GM21825 (cell line): ENCODE measurements around the gene EMC8.
"Not testable (repeated sequence)": the region's sequence is repeated elsewhere in the genome, so short reads cannot be mapped to it uniquely, and the experiment has no call there.

Experiments
- ATAC-seq: cut with Tn5 transposase; IDR thresholded peaks from one replicate; pipeline ENCODE4 v1.9.1; 2021; ENCODE audit warnings: mild to moderate bottlenecking, moderate library complexity; ENCODE audit not compliant: unreplicated experiment

The EMC8 gene

DNA sequence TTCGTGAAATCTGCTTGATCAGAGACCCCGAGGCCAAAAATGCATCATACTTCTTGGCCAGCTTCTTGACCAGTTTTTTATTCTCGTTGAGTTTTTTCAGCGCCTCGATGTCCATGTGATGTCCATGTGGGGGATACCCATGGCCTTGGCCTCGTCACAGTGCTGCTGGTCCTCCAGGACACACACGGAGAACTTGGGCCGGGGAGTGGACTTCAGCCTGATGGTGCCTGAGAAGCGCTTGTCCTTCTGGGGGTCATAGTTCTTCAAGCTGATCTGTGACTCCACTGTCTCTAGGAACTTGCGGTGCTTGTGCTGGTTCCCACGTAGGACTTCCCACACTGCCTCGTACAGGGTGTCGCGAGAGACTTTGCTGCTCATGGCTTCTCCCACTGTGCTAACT is 16.8 kb upstream of the EMC8 start:
- no peak for ATAC-seq

DNA sequence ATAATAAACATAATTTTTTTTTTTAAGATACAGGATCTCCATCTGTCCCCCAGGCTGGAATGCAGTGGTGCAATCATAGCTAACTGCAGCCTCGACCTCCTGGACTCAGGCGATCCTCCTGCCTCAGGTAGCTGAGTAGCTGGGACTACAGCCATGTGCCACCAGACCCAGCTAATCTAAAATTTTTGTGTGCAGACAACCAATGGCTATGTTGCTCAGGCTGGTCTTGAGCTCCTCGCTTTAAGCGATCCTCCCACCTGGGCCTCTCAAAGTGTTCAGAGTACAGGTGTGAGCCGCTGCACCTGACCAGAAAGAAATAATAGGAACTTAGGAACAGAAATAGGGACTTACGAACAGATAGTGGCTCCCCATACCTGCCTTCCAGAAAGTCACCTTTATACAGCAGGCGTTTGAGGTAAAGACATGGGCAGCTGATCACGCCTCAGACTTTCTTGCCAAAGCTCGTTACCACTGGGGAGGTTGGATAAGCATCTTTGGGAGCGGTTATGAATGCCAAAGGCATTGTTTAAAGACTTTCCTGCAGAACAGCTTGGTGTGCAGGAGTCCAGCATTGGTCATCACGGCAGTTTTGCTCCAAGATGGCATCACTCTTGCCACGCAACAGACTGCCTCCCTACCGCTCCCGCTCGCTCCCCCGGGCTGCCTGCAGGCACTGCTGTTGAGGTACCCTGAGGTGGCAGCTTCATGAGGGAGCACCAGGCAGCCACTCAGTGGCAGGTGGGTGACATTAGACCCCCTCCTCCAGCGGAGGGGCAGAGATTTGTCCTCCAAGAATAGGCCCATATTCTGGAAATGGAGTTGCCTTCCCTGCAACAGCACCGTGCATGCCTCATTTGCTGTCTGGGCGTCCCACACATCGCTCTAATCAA is 13.7 kb upstream of the EMC8 start:
- no peak for ATAC-seq

DNA sequence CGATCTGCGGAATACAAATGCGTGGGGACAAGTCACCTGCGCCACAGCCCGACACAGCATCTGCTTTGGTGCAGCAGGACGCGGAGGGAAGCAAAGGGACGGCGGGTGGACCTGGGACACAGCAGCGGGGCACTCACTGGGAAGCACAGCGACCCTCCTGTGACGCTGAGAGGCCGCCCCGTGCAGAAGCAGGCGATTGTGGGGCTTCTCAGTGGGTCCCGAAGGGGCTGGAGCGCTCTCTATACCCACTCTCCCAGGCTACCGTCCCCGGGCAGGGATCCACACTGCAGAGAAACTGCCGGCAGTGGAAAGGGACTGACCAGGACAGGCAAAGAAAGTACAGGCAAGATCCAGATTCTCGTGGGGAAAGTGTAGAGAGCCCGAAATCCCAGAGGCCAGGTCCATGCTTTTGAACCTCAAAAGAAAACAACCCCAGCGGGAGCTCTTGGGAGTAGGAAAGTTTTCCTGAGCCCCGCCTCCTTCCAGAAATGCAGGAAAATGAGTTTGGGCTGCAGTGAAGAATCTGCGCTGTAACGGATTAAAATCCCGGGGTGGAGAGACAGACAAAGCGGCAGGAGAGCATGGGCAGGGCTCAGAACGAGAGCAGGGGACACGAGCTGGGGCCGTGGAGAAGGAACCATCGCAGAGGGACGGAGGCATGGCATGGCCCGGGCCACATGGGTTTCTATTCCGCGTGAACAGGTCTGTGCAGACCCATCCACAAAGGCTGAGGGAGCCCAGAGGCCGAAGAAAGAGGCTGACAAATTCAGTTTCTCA is 12.9 kb upstream of the EMC8 start:
- no peak for ATAC-seq

DNA sequence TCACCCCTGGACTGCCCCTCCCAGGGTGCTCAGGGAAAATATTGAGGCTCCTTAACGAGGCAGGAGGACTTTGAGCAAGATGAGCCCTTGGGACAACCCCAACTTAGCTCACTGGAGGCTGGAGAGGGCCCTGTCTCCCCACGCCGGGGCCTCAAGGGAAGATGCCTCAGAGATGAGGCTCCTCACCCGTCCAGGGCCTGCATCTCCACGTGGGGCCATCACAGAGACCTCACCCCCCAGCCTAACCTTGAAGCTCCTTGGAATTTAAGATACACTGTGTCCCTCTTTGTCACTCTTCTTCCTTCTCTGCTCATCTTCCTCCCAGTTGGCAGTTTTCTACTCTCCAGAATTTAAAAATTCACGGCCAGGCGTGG is 11.4 kb upstream of the EMC8 start:
- ATAC-seq, result no peak

DNA sequence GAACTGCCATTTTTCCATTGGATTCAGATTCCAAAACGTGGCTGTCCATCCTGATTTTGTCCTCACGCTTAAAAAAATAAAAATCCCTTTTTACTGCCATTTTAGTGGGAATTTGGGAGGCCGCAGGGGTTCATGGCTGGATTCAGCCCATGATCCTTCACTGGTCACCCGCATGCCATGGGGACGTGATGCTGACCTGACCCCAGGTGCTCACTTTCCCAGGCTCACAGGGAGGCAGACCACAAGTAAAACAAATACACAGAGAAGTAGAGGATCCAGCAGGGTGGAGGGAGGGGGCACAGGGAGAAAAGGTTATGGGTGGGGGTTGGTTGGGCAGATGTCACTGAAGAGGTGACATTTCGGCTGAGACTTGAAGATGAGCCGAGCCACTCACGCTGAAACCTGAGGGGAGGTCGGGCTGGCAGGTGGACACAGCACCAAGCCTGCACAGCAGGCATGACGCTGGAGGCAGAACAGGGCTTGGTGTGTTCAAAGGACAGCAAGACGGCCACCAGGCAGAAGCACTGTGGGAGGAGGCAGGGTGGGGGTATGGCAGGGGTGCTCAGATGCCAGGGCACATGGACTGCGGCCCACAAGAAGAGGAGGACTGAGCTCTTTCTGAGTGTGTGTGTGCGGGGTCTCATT is 10.9 kb upstream of the EMC8 start:
- no peak for ATAC-seq

DNA sequence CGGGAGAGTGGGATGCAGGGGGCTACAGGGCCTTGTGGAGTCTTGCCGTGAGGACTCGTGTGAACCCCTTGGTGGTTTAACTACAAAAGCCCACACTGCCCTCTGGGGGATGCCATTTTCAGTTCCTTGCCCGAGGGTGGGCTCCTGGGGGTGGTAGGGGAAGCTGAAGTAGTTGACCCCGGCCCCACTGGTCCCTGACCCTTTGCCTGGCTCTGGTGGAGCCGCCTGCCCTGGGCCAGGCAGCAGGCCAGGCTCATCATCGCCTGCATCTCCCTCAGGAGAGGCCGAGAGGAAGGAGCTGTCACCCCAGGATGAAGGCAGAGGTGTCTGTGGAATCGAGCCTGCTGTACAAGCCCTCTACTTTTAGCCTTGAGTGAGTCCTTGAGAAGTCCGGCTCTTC is 10.3 kb upstream of the EMC8 start:
- no peak for ATAC-seq

DNA sequence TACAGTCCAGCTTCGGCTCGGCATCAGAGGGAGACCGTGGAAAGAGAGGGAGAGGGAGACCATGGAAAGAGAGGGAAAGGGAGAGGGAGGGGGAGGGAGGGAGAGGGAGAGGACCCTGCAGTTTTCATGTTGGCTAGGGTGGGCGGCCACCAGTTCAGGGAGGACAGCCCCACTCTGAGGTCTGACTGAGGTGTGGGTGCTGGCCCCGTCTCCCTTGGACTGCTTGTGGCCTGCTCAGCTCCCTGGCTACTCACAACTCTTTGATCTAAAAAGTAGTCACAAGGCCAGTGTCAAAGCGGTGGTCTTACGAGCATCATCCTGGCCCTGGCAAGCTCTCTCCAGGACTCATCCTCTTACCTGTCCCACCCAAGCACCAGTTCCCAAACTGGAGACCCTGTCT is 9.6 kb upstream of the EMC8 start:
- ATAC-seq, result no peak

DNA sequence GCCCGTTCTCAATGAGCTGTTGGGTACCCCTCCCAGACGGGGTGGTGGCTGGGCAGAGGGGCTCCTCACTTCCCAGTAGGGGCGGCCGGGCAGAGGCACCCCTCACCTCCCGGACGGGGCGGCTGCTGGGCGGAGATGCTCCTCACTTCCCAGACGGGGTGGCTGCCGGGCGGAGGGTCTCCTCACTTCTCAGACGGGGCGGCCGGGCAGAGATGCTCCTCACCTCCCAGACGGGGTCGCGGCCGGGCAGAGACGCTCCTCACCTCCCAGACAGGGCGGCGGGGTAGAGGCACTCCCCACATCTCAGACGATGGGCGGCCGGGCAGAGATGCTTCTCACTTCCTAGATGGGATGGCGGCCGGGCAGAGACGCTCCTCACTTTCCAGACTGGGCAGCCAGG is 8.8 kb upstream of the EMC8 start:
- not testable (repeated sequence) for ATAC-seq

DNA sequence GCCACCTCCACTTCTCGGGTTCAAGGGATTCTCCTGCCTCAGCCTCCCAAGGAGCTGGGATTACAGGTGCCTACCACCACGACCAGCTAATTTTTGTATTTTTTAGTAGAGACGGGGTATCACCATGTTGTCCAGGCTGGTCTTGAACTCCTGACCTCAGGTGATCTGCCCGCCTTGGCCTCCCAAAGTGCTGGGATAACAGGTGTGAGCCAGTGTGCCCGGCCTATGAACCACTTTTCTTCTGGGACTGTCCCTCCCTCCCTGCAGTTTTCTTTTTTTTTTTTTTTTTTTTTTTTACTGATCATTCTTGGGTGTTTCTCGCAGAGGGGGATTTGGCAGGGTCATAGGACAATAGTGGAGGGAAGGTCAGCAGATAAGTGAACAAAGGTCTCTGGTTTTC is 8.0 kb upstream of the EMC8 start:
- not testable (repeated sequence) for ATAC-seq

DNA sequence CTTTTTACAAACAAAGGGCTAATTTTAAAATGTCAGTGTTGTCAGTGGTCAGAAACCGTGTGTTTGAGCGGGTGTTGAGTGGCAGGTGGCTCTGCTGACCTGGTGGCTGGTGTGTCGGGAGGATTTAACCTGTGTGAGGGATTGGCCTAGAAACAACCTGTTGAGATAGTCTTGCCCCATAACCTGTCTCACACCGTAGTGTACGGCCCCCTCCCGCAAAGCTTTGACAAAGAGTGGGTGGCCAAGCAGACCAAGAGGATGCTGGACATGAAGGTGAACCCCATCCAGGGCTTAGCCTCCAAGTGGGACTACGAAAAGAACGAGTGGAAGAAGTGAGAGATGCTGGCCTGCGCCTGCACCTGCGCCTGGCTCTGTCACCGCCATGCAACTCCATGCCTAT is 7.2 kb upstream of the EMC8 start:
- ATAC-seq, result no peak

DNA sequence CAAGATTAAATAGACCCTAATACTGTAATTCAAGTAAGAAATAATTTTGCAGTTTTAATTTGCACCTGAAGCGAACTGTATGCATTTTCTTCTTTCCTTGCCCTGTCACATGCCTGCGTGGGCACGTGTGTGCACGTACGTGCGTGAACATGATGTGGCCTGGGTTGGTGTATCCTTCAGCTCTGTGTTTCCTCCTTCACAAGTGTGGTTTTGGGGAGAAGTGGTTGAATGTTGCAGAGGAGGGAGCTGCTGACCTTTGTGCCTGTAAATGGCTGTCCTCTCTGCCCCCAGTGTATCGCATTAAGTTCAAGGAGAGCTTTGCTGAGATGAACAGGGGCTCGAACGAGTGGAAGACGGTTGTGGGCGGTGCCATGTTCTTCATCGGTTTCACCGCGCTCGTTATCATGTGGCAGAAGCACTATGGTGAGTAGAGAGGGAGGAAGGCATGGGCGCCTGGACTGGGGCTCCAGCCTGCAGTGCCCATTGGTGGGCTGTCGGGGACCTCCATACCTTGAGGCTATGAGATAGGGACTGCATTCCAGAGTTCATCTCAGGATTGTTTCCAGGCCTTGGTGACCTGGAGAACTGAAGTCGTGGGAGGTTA is 6.2 kb upstream of the EMC8 start:
- ATAC-seq, result no peak

DNA sequence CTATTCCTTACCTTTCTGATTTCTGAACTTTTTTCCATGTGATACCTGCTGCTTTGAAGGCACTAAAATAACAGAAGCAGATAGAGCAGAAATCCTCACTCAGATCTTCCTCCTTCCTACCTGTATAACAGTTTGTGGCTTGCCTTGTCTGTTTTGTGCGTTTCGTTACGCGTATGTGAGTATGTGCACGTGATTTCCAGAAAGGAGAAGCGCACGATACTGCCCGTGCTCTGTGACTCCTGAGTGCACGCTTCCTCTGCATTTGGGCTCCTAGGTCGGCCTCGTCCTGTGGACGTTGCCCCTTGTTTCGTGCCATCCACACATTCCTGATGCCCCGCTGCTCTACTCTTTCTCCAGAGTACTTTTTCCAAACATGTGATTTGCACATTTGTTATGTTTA is 4.2 kb upstream of the EMC8 start:
- no peak for ATAC-seq

DNA sequence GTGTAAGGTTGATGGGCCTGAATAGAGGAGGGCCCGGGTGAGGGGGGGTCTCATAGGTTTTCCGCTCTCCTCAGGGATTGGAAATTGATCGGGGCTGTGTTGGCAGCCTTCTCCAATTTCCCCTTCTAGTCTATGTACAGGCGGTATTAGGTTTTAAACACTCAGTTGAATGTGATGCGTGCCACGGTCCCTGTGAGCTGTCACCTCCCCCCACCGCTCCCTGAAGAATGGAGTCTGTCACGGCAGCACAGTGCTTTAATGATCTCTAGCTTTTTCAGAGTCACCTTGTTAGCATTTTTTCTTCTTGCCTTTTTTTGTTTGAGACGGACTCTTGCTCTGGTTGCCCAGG is 951 bp upstream of the EMC8 start:
- ATAC-seq, result no peak

DNA sequence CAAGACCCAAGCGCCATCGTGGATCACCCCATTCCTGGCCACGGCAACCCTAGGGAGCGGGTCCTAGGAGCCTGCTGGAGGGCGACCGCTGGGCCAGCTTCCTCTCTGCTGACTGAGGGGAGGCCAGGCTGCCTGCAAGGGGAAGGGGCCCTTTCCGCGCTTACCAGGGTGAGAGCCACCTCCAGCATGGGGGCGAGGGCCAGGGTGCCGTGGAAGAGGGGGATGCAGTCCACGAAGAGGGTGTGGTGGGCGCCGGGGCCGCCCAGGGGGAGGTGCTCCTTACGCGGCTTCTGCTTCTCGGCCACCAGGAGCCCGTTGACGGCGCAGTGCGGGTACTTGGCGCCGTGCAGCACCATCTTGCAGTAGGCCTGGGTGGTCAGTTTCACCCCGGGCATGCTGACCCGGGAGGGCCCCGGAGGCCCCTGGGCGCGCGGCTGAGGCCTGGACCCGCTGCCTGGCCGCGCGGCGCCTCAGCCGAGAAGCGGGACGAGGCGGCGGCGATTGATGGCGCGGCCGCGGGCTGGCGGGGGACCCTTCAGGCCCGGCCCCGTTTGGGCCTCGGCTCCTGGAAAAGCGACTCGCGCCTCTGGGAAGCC is 345 bp downstream of the EMC8 start:
- ATAC-seq, result peak; percentile 29

DNA sequence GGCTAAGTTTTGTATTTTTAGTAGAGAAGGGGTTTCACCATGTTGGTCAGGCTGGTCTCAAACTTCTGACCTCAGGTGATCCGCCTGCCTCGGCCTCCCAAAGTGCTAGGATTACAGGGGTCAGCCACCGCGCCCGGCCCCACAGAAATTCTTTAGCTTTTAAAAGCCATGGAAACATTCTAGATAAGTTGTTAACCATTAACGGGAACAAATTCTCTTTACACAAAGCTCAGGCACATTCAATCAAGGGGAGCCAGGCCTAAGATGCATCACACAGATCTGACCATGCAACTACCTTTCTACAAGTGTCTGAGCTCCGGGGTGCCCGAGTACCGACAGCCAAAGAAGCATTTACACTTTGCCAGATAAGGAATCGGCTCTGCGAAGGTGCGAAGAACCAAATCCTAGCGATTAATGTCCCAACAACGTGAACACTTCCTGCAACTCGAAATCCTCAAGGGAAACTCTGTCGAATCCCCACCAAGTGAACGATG is 1.0 kb downstream of the EMC8 start:
- ATAC-seq, result no peak

DNA sequence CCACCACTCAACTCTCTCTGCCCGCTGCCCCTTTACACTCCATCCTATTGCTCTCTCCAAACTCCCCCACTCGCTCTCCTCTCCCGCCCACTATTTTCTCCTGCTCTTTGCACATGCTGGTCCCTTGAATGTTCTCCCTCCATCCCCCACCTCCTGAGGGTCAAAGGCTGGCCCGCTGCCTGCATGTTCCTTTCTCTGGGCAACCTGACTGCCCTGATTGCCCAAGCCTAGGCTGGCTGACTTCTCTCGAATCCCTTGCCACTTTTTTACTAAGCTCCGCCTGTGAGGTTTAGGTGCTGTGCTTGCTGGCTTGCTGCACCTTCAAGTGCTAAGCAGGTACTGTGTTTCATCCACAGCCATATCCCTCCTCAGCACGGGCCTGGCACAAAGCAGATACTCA is 2.7 kb downstream of the EMC8 start:
- ATAC-seq, result no peak

DNA sequence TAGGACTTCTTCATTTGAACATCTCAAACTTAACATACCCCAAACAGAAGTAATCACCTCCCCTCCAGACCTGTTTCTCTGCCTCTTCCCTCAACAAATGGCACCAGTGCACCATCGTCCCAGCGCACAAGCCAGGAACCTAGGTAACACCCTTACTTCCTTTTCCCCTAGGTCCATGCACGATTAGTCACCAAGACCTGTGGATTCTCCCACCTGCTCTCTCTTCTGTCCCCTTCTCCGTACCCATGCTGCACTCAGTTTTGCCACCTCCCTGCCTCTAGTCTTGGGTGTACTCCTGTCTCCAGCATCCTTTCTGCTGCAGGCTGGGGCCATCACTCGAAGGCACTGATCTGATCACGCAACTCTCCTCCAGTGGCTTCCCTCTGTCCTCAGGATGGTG is 3.2 kb downstream of the EMC8 start:
- no peak for ATAC-seq

DNA sequence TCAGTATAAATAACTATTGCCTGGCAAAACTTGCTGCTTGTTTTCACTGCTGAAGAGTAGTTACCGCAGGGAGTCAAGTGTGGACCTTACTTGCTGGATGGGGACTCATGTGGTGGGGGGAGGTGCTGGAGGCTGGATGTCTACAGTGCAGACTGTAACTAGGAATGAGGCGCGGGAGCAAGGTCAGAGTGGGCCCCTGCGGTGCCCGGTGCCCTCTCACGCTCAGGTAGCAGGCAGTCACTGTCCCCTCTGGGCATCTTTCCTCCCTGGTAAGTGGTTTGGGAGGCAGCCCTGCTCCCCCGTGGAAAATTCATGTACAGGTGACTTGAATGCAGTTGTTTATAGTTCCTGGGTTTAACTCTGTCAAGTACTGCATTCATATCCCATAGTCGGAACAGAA is 4.6 kb downstream of the EMC8 start:
- ATAC-seq, result no peak

DNA sequence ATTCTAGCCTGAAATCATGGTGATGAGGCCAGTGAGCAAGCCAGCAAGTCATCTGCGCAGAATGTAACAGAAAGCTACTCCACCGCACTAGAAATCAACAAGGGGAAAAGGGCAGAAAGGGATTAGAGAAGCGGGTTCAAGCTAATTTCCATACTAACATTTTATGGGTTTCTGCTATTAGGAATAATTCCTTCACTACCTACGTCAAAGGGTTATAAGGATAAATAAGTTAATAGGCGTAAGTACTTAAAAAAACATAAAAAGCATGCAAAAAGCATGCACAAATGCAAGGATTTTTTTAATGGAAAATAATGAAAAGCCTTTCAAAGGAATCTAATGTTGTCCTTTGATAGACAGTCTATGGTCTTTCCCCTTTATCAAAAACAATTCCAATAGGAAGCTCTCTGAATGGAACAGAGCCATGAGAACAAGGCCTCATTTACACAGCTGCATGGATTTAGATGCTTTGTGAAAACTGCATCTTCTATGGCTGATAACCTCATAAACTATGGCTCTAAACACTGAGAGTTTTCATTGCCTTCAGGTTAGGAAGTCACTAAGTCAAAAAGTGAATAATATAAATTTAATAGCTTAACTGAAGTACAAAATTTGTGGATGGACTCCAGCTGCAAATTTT is 5.6 kb downstream of the EMC8 start:
- no peak for ATAC-seq

DNA sequence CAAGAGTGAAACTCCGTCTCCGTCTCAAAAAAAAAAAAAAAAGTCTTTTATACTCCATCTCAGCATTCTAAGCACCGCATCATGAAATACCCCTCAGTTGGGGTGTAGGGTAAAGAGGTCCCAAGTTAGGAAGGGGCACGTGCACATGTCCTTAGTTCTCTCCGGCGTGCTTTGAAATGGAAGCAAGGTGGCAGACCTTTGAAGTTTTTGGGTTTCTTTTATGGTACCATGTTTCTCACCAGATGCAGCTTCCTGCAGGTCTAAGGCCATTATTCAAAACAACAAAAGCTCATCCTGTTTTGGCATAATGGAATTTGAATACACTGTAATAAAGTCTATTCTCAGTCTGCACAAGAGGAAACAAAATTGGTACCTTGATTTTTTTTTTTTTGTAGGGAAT is 9.6 kb downstream of the EMC8 start:
- ATAC-seq, result no peak

DNA sequence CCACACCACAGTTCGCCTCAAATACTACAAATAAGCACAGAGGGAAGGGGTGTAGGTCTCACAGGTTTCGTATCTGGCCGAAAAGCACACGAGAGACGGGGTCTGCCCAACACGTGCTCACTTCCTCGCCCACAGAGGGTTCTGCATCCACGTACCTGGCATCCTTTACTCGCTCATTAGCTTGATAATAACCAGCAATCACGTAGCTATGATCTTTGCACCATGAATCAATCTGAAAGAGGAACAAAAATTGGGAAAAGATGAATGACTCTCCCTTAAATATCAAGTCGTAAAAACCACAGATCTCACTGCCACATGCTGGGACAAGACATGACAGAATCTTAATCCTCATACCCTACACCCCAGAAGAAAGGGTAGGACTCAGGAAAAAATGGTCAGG is 10.5 kb downstream of the EMC8 start:
- ATAC-seq, result no peak
